ENCODE results near the gene ADD2. TPM values are rescaled to one million over a fixed set of nuclear protein-coding genes. Genes with fewer than 3 reads are reported as not detected.

Gene ADD2
- total RNA-seq, 1 experiment from 2014 or later, result 124 TPM

- DNase-seq, result no peak
- H4K91ac ChIP-seq (ENCODE audit: insufficient read length, low read depth, low read length), result no peak overlapping the region
- no peak overlapping the region for H4K5ac ChIP-seq (ENCODE audit: insufficient read length, low read depth, low read length)
- H2BK5ac ChIP-seq (ENCODE audit: insufficient read length, low read length), result no peak overlapping the region
- H3K36me3 Mint-ChIP-seq (ENCODE audit: insufficient read depth in 1 of 3, low read depth in 3 of 3), result peaks cover 48 to 80% (median 57%) of the 10 kb centered on the region in 3 experiments
- H2BK12ac ChIP-seq (ENCODE audit: insufficient read length, low read depth, low read length), result no peak overlapping the region
- H2BK120ac ChIP-seq (ENCODE audit: low read depth, low read length, poor library complexity, severe bottlenecking), result no peak overlapping the region
- H3K27ac Mint-ChIP-seq, result peak overlapping the region in 1 of 3 experiments; percentile 66; a peak in 3 of 7 replicates
- peaks cover 3% of the 10 kb centered on the region for H4K20me1 ChIP-seq (ENCODE audit: control insufficient read depth, insufficient read depth, insufficient read length)
- no CpG with 5 or more reads among the region's 1 CpG for WGBS (ENCODE audit: extremely low coverage, insufficient read length, low lambda C conversion rate)
- H3K27me3 Mint-ChIP-seq (ENCODE audit: low read depth), result no peaks in the 10 kb centered on the region
- no peak overlapping the region for H3K9ac ChIP-seq (ENCODE audit: extremely low read depth, insufficient read length, low read length)
- no peaks in the 10 kb centered on the region for H3K9me3 ChIP-seq (ENCODE audit: control insufficient read depth, low read depth, low read length)
- no peak overlapping the region; a peak in 1 of 5 replicates for H3K4me3 Mint-ChIP-seq
- H3T11ph ChIP-seq (ENCODE audit: low read length), result no peak overlapping the region
- no peak overlapping the region for H3K27ac ChIP-seq (ENCODE audit: insufficient read length, low read depth, low read length)
- H3K4me1 ChIP-seq (ENCODE audit: insufficient read depth, low read length), result peaks cover 10% of the 10 kb centered on the region; the same call in 1 of the 2 replicates
- peaks cover 2% of the 10 kb centered on the region; the same call in 1 of the 2 replicates for H3K79me2 ChIP-seq (ENCODE audit: insufficient read depth, low read length)
- H4K8ac ChIP-seq (replicated peaks; ENCODE audit: insufficient read length, low read depth, low read length), result no peak overlapping the region
- no peak overlapping the region for H3K4ac ChIP-seq (ENCODE audit: low read depth, low read length)
- H3K56ac ChIP-seq (ENCODE audit: insufficient read length, low read depth, low read length), result no peak overlapping the region
- H2AK5ac ChIP-seq (ENCODE audit: insufficient read length, low read length), result no peak overlapping the region
- no peak overlapping the region for H3K18ac ChIP-seq (ENCODE audit: insufficient read length, low read depth, low read length)
- no peak overlapping the region for H3K4me2 ChIP-seq (ENCODE audit: insufficient read depth, insufficient read length, low read length)
- no peaks in the 10 kb centered on the region for H3K27me3 ChIP-seq (ENCODE audit: insufficient read depth, low read length)
- no peak for TF ChIP-seq CTCF (conservative IDR thresholded peaks at IDR 0.05)
- no peak overlapping the region for H3K14ac ChIP-seq (ENCODE audit: insufficient read depth, low read length)
- no peaks in the 10 kb centered on the region for H3K9me3 Mint-ChIP-seq
- H2BK15ac ChIP-seq (ENCODE audit: low read depth, low read length), result no peak overlapping the region
- H2BK20ac ChIP-seq (ENCODE audit: low read depth, low read length, poor library complexity, severe bottlenecking), result no peak overlapping the region
- H2AFZ ChIP-seq (ENCODE audit: low read length), result no peak overlapping the region
- H3K23me2 ChIP-seq (ENCODE audit: insufficient read length, low read depth, low read length, poor library complexity, severe bottlenecking), result no peaks in the 10 kb centered on the region
- no peaks in the 10 kb centered on the region for H3K79me1 ChIP-seq (ENCODE audit: insufficient read depth, low read depth, low read length, poor library complexity, severe bottlenecking)
- H3K4me1 Mint-ChIP-seq, result peaks cover 24 to 32% of the 10 kb centered on the region in 2 experiments
- H3K23ac ChIP-seq (ENCODE audit: insufficient read length, low read depth, low read length), result no peak overlapping the region
Observed at GRCh38 chr2:70707706-70708105, 60.3 kb downstream of the ADD2 start.

Measured in H9 (cell line).